ENCODE measurements around the gene SSR1. TPM values are rescaled to one million over a fixed set of nuclear protein-coding genes. Genes with fewer than 3 reads are reported as not detected.
A peak's percentile ranks its signal among the peaks of the same experiment; 100 is the strongest.
"Not testable (repeated sequence)": the region's sequence is repeated elsewhere in the genome, so short reads cannot be mapped to it uniquely, and the experiment has no call there.

SSR1 gene
- 177 and 189 TPM in 2 replicates for polyA plus RNA-seq (2013)

DNA sequence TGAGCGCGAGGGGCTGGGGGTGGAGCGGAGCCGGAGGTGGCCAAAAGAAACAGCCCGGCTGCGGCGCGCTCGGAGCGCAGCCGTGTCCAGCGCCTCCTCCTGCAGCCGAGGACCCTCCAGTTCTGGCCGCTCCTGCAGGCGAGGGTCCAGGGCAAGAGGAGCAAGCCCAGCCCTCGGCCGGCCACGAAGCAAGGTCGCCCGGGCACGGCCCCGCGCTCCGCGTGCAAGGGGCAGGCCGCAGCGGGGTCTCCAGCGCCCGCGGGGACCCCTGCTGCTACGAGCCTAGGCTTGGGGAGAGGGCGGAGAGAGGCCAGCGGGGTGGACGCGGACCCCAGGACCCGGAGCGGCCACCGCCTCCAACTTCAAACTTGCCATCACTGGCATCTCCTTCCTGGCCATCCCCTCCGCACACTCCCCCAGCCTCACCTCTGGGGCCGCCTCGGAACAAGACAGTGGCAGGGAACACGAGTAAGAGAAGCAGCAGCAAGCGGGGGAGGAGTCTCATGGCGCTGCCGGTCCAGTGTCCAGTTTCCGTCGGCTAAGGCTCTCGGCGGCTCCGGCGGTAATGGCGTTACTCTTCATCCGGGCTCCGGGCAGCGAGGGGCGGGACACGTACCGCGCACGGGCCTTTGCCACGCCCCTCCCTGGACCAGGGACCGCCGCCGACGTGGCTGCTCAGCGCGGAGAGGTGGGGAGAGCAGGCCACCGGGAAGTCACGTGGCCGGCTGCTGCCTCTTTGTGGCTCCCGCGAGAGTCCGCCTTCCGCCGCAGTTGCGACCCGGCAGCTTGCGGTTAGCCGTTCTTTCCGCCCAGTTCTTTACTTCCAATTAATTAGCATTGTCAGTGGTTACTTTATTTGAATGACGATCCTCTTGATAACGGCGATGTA, at the start of gene SSR1:
Gene SSR1, minus strand, starts transcription at position 584 of the 889 bp plus-strand sequence. Its CDS starts 79 bp downstream, at position 505.
- Histone ChIP-seq H3K4me1 (ENCODE audit: control insufficient read depth in 1 of 2, insufficient read depth in 2 of 2, low read length in 2 of 2) (peaks cover 0 to 2% of the 10 kb centered on the region in 2 experiments), H3K79me1 (ENCODE audit: low read length) (peaks cover 10% of the 10 kb centered on the region), H4K12ac (ENCODE audit: low read depth, low read length) (peak within 1 kb of the TSS; percentile 78), H3K4me2 (ENCODE audit: low read length) (peak within 1 kb of the TSS; percentile 75), H3K18ac (ENCODE audit: low read length) (peak within 1 kb of the TSS; percentile 85), H4K91ac (ENCODE audit: low read depth, low read length) (peak within 1 kb of the TSS; percentile 97), H2BK120ac (ENCODE audit: insufficient read depth, low read length, poor library complexity) (peak within 1 kb of the TSS; percentile 78), H2AK5ac (ENCODE audit: low read length) (peak within 1 kb of the TSS; percentile 97), H2AFZ (ENCODE audit: insufficient read depth, low read length, poor library complexity) (peak within 1 kb of the TSS; percentile 53), H3K27me3 (ENCODE audit: insufficient read depth, low read length) (no peaks in the 10 kb centered on the region), H3K4me3 (ENCODE audit: low read depth, low read length) (peak within 1 kb of the TSS; percentile 98), H3K4ac (ENCODE audit: low read depth, low read length) (peak within 1 kb of the TSS; percentile 96), H3K36me3 (ENCODE audit: control insufficient read depth in 1 of 2, insufficient read depth in 2 of 2, low read length in 2 of 2) (peaks cover 6 to 10% of the 10 kb centered on the region in 2 experiments), H2BK12ac (ENCODE audit: low read length) (no peak within 1 kb of the TSS), H3K23ac (ENCODE audit: low read length) (no peak within 1 kb of the TSS), H3K14ac (ENCODE audit: low read length) (peak within 1 kb of the TSS; percentile 96), H3K9me3 (ENCODE audit: insufficient read depth, low read depth, low read length) (no peaks in the 10 kb centered on the region), H2BK5ac (ENCODE audit: low read depth, low read length, poor library complexity) (peak within 1 kb of the TSS; percentile 73), H3K27ac (ENCODE audit: low read depth, low read length) (peak within 1 kb of the TSS; percentile 91), H3K79me2 (ENCODE audit: control insufficient read depth, insufficient read depth, low read length, poor library complexity) (peaks cover 8% of the 10 kb centered on the region), H4K8ac (ENCODE audit: low read depth, low read length) (peak within 1 kb of the TSS; percentile 85), H3K9ac (ENCODE audit: low read length) (peak within 1 kb of the TSS; percentile 93)
- WGBS (ENCODE audit: extremely low coverage, insufficient coverage, insufficient read length) = no CpG with 5 or more reads among the region's 83 CpGs
- DNase-seq = peak; percentile 98

GRCh38 chr6:7351916-7352315, 38.9 kb upstream of the SSR1 start:
- WGBS (ENCODE audit: extremely low coverage, insufficient coverage, insufficient read length) = no CpG with 5 or more reads among the region's 3 CpGs
- not testable (repeated sequence) for H3K23ac ChIP-seq (ENCODE audit: low read length); H3K18ac ChIP-seq (ENCODE audit: low read length); H3K27me3 ChIP-seq (ENCODE audit: insufficient read depth, low read length); H3K4me2 ChIP-seq (ENCODE audit: low read length); DNase-seq; H2AFZ ChIP-seq (ENCODE audit: insufficient read depth, low read length, poor library complexity); H3K14ac ChIP-seq (ENCODE audit: low read length); H3K79me1 ChIP-seq (ENCODE audit: low read length); H3K27ac ChIP-seq (ENCODE audit: low read depth, low read length); H4K91ac ChIP-seq (ENCODE audit: low read depth, low read length); H3K4ac ChIP-seq (ENCODE audit: low read depth, low read length); H3K9me3 ChIP-seq (ENCODE audit: insufficient read depth, low read depth, low read length); H3K4me1 ChIP-seq (ENCODE audit: control insufficient read depth in 1 of 2, insufficient read depth in 2 of 2, low read length in 2 of 2); H3K9ac ChIP-seq (ENCODE audit: low read length); H2BK5ac ChIP-seq (ENCODE audit: low read depth, low read length, poor library complexity); H2BK120ac ChIP-seq (ENCODE audit: insufficient read depth, low read length, poor library complexity); H4K12ac ChIP-seq (ENCODE audit: low read depth, low read length); H4K8ac ChIP-seq (ENCODE audit: low read depth, low read length); H2BK12ac ChIP-seq (ENCODE audit: low read length); H3K36me3 ChIP-seq (ENCODE audit: control insufficient read depth in 1 of 2, insufficient read depth in 2 of 2, low read length in 2 of 2); H2AK5ac ChIP-seq (ENCODE audit: low read length); H3K79me2 ChIP-seq (ENCODE audit: control insufficient read depth, insufficient read depth, low read length, poor library complexity); H3K4me3 ChIP-seq (ENCODE audit: low read depth, low read length)

- not testable (repeated sequence) for H3K4ac ChIP-seq (ENCODE audit: low read depth, low read length); H3K9me3 ChIP-seq (ENCODE audit: insufficient read depth, low read depth, low read length); H3K36me3 ChIP-seq (ENCODE audit: control insufficient read depth in 1 of 2, insufficient read depth in 2 of 2, low read length in 2 of 2); H3K18ac ChIP-seq (ENCODE audit: low read length); H3K4me1 ChIP-seq (ENCODE audit: control insufficient read depth in 1 of 2, insufficient read depth in 2 of 2, low read length in 2 of 2); H2BK5ac ChIP-seq (ENCODE audit: low read depth, low read length, poor library complexity); H3K27me3 ChIP-seq (ENCODE audit: insufficient read depth, low read length); H4K12ac ChIP-seq (ENCODE audit: low read depth, low read length); H3K9ac ChIP-seq (ENCODE audit: low read length); H2BK12ac ChIP-seq (ENCODE audit: low read length); DNase-seq; H4K8ac ChIP-seq (ENCODE audit: low read depth, low read length); H4K91ac ChIP-seq (ENCODE audit: low read depth, low read length); H2BK120ac ChIP-seq (ENCODE audit: insufficient read depth, low read length, poor library complexity); H3K14ac ChIP-seq (ENCODE audit: low read length); H2AK5ac ChIP-seq (ENCODE audit: low read length); H3K4me2 ChIP-seq (ENCODE audit: low read length); H3K79me1 ChIP-seq (ENCODE audit: low read length); H3K23ac ChIP-seq (ENCODE audit: low read length); H3K27ac ChIP-seq (ENCODE audit: low read depth, low read length); H3K4me3 ChIP-seq (ENCODE audit: low read depth, low read length); H3K79me2 ChIP-seq (ENCODE audit: control insufficient read depth, insufficient read depth, low read length, poor library complexity); H2AFZ ChIP-seq (ENCODE audit: insufficient read depth, low read length, poor library complexity)
- no CpG with 5 or more reads among the region's 1 CpG for WGBS (ENCODE audit: extremely low coverage, insufficient coverage, insufficient read length)
Observed at GRCh38 chr6:7350591-7350990, 37.6 kb upstream of the SSR1 start.

- not testable (repeated sequence) for H3K4me2 ChIP-seq (ENCODE audit: low read length); H3K4ac ChIP-seq (ENCODE audit: low read depth, low read length); H3K27me3 ChIP-seq (ENCODE audit: insufficient read depth, low read length); H3K4me3 ChIP-seq (ENCODE audit: low read depth, low read length); H3K79me1 ChIP-seq (ENCODE audit: low read length); H3K18ac ChIP-seq (ENCODE audit: low read length); H2BK12ac ChIP-seq (ENCODE audit: low read length); H2AFZ ChIP-seq (ENCODE audit: insufficient read depth, low read length, poor library complexity); H4K12ac ChIP-seq (ENCODE audit: low read depth, low read length); H3K23ac ChIP-seq (ENCODE audit: low read length); H4K8ac ChIP-seq (ENCODE audit: low read depth, low read length); H3K36me3 ChIP-seq (ENCODE audit: control insufficient read depth in 1 of 2, insufficient read depth in 2 of 2, low read length in 2 of 2); H3K79me2 ChIP-seq (ENCODE audit: control insufficient read depth, insufficient read depth, low read length, poor library complexity); H3K9ac ChIP-seq (ENCODE audit: low read length); H3K14ac ChIP-seq (ENCODE audit: low read length); H3K9me3 ChIP-seq (ENCODE audit: insufficient read depth, low read depth, low read length); H2AK5ac ChIP-seq (ENCODE audit: low read length)
- Histone ChIP-seq H2BK5ac (ENCODE audit: low read depth, low read length, poor library complexity) (peak overlapping the region; percentile 88), H3K4me1 (ENCODE audit: control insufficient read depth in 1 of 2, insufficient read depth in 2 of 2, low read length in 2 of 2) (peaks cover 4 to 11% of the 10 kb centered on the region in 2 experiments), H4K91ac (ENCODE audit: low read depth, low read length) (peak overlapping the region; percentile 93), H3K27ac (ENCODE audit: low read depth, low read length) (peak overlapping the region; percentile 82), H2BK120ac (ENCODE audit: insufficient read depth, low read length, poor library complexity) (peak overlapping the region; percentile 82)
- no CpG with 5 or more reads among the region's 2 CpGs for WGBS (ENCODE audit: extremely low coverage, insufficient coverage, insufficient read length)
- peak; percentile 50 to 67 for DNase-seq
Observed at GRCh38 chr6:7347551-7347997, 34.6 kb upstream of the SSR1 start.

Data from trophoblast cell (in vitro differentiated cells and primary cell).